H1 (cell line): ENCODE data around the gene SLC1A2. TPM values are rescaled to one million over a fixed set of nuclear protein-coding genes. Genes with fewer than 3 reads are reported as not detected.

ENCODE experiments used
- BRCA1 ChIP-seq: IDR thresholded peaks from 2 replicates; pipeline ENCODE4 v1.6.1; 2012; ENCODE audit warnings: low read depth, low read length, improper control_type of control experiment
- HDAC2 ChIP-seq, 2 experiments: fragments of 300-600 bp in 1 of 2; sonication (generic) in 1 of 2; IDR thresholded peaks; 2 replicates each; pipeline ENCODE4 v1.6.1; 2011 to 2012; ENCODE audit warnings: low read depth in 2 of 2, low read length in 2 of 2, mild to moderate bottlenecking in 2 of 2, moderate library complexity in 2 of 2, borderline replicate concordance in 1 of 2, inconsistent platforms in 1 of 2
- JUN ChIP-seq: IDR thresholded peaks from 2 replicates; pipeline ENCODE4 v1.6.1; 2011; ENCODE audit warnings: low read depth, mild to moderate bottlenecking, improper control_type of control experiment, low read length
- SAP30 ChIP-seq: fragments of 300-600 bp; sonication (generic); IDR thresholded peaks from 2 replicates; pipeline ENCODE4 v1.7.1; 2012; ENCODE audit warnings: low read length, moderate library complexity, mild to moderate bottlenecking, inconsistent platforms; ENCODE audit not compliant: insufficient read depth, insufficient replicate concordance
- SRF ChIP-seq: IDR thresholded peaks from 2 replicates; pipeline ENCODE4 v1.6.1; 2011; ENCODE audit warnings: mild to moderate bottlenecking, low read depth, low read length, moderate library complexity
- polyA plus RNA-seq, 7 experiments: library from polyadenylated mRNA; depleted of rRNA in 3 of 7; stranded (reverse) in 5 of 7; unstranded in 2 of 7; fragments of >200 nt in 5 of 7; fragments of 200-250 nt in 2 of 7; gene quantifications; 1 replicate in 5 of 7; 2 replicates in 1 of 7; 4 replicates in 1 of 7; pipeline versions ENCODE4 v1.2.1 to v1.2.3, GENCODE V29; 2011 to 2013; ENCODE audit warnings: missing spikeins in 2 of 7, mixed read lengths in 2 of 7
- total RNA-seq: library from RNA; stranded (reverse); fragmentation: NEBNext Ultra II Directional; extraction: Animal tissue kit (Norgen Biotek cat#: 25700); gene quantifications from 2 replicates; pipeline ENCODE4 v1.2.1, GENCODE V29; 2021

The SLC1A2 gene
- total and polyA plus RNA-seq, 2 of the 8 experiments (the other 6 are each of a cell fraction or from before 2014, with no cell fraction given): 0.57 to 1.2 TPM

- no peak for TF ChIP-seq SRF
- TF ChIP-seq SAP30: no peak
- no peak for TF ChIP-seq JUN
- no peak for TF ChIP-seq HDAC2 (IDR thresholded peaks at IDR 0.05; ENCODE audit: borderline replicate concordance in 1 of 2, low read depth in 2 of 2, low read length in 2 of 2)
- no peak for TF ChIP-seq BRCA1
Measured at GRCh38 chr11:35389897-35390465, 29.4 kb downstream of the SLC1A2 start (continued).
